HepG2 (cell line): Measurements from ENCODE around the gene MPO. TPM values are rescaled to one million over a fixed set of nuclear protein-coding genes. Genes with fewer than 3 reads are reported as not detected.

ENCODE experiments used
- ATAC-seq: fragments of 200-7000 bp; cut with Tn5 transposase; 3 replicates; pipeline ENCODE4 v1.9.1; 2020; ENCODE audit warnings: mild to moderate bottlenecking, moderate library complexity
- BruUV-seq: library from RNA; stranded (reverse); fragments of 400-500 nt; replicated peaks from 2 replicates; lab custom pipeline; 2021; lab: Mats Ljungman, UMichigan
- CTCF ChIA-PET: fragments of 300-600 bp; formaldehyde crosslinking; extraction: SDS; loops from one replicate; lab custom pipeline; 2021; ENCODE audit warnings: low total read pairs, inconsistent platforms, low intra/inter-chr PET ratio; lab: Yijun Ruan, JAX
- POLR2A ChIA-PET: fragments of 350-600 bp; sonication (Branson Sonifier 250); formaldehyde crosslinking; loops from one replicate; lab custom pipeline; 2020; ENCODE audit warnings: antibody characterized with exemption, inconsistent platforms; lab: Yijun Ruan, JAX
- DNase-seq: peaks from one replicate; pipeline ENCODE4 v3.0.0-alpha.2; 2015; ENCODE audit warnings: low spot score
- FAIRE-seq: peaks from 3 replicates; lab custom pipeline; 2011; peaks lifted over from hg19 to GRCh38; lab: Jason Lieb, UNC
- H2AFZ ChIP-seq: one replicate; pipeline ENCODE4 v1.6.1; 2011; ENCODE audit warnings: low read length, inconsistent platforms
- H3K27ac ChIP-seq: fragments of 300-600 bp; 3 replicates; pipeline ENCODE4 v1.8.0; 2011; ENCODE audit warnings: mixed run types, mild to moderate bottlenecking, mixed read lengths, low read length, inconsistent platforms; ENCODE audit not compliant: insufficient read depth; ENCODE audit errors: extremely low read length
- H3K27me3 ChIP-seq, 2 experiments: fragments of 200-600 bp in 1 of 2; 2 replicates in 1 of 2; 3 replicates in 1 of 2; pipeline versions ENCODE4 v1.6.0 to v1.8.0; 2011; ENCODE audit warnings: low read length in 2 of 2, mild to moderate bottlenecking in 2 of 2, moderate library complexity in 2 of 2, inconsistent platforms in 1 of 2; ENCODE audit not compliant: insufficient read depth in 2 of 2, control insufficient read depth in 1 of 2
- H3K36me3 ChIP-seq, 2 experiments: fragments of 200-600 bp in 1 of 2; replicated peaks in 1 of 2; 2 replicates in 1 of 2; 3 replicates in 1 of 2; pipeline versions ENCODE4 v1.5.1 to v1.8.0; 2011; ENCODE audit warnings: low read length in 2 of 2, inconsistent platforms in 1 of 2; ENCODE audit not compliant: insufficient read depth in 2 of 2, control insufficient read depth in 1 of 2
- H3K4me1 ChIP-seq: 2 replicates; pipeline ENCODE4 v1.5.1; 2012; ENCODE audit warnings: low read length, inconsistent platforms; ENCODE audit not compliant: insufficient read depth
- H3K4me2 ChIP-seq: 2 replicates; pipeline ENCODE4 v1.6.0; 2011; ENCODE audit warnings: low read depth, low read length, inconsistent platforms
- H3K4me3 ChIP-seq, 3 experiments: fragments of 200-600 bp in 1 of 3; sonication (generic), shearing (Covaris generic) in 1 of 3; replicated peaks in 1 of 3; 2 replicates each; pipeline ENCODE4 v1.5.1; 2011 to 2016; ENCODE audit warnings: low read length in 3 of 3, inconsistent platforms in 2 of 3, low read depth in 2 of 3, mild to moderate bottlenecking in 2 of 3, control low read depth in 1 of 3, mixed read lengths in 1 of 3; ENCODE audit not compliant: insufficient read depth in 1 of 3
- H3K79me2 ChIP-seq: one replicate; pipeline ENCODE4 v1.6.1; 2011; ENCODE audit warnings: low read length, inconsistent platforms; ENCODE audit not compliant: insufficient read depth
- H3K9ac ChIP-seq: 2 replicates; pipeline ENCODE4 v1.6.0; 2011; ENCODE audit warnings: mild to moderate bottlenecking, low read depth, low read length, inconsistent platforms; ENCODE audit not compliant: insufficient read depth
- H3K9me3 ChIP-seq: 2 replicates; pipeline ENCODE4 v1.5.1; 2012; ENCODE audit warnings: mild to moderate bottlenecking, low read length
- H4K20me1 ChIP-seq: 2 replicates; pipeline ENCODE4 v1.6.0; 2011; ENCODE audit warnings: inconsistent platforms, mild to moderate bottlenecking, low read length, moderate library complexity; ENCODE audit not compliant: insufficient read depth
- ETV5 ChIP-seq: IDR thresholded peaks from 2 replicates; pipeline ENCODE4 v1.6.1; 2018; ENCODE audit warnings: missing biosample characterization, missing genetic modification reagents, inconsistent platforms, borderline replicate concordance
- ISX ChIP-seq: sonication (generic); formaldehyde crosslinking; conservative IDR thresholded peaks from 2 replicates; pipeline ENCODE4 v1.5.0; 2020; ENCODE audit warnings: missing genetic modification reagents
- RXRA ChIP-seq: sonication (generic); formaldehyde crosslinking; IDR thresholded peaks from 2 replicates; pipeline ENCODE4 v1.5.1; 2020; ENCODE audit warnings: missing genetic modification reagents
- TFE3 ChIP-seq: IDR thresholded peaks from 2 replicates; pipeline ENCODE4 v1.6.1; 2016
- ZNF563 ChIP-seq: sonication (generic); formaldehyde crosslinking; IDR thresholded peaks from 2 replicates; pipeline ENCODE4 v1.8.0; 2022; ENCODE audit warnings: mild to moderate bottlenecking, moderate library complexity, missing genetic modification reagents
- ZNF646 ChIP-seq: sonication (generic); formaldehyde crosslinking; IDR thresholded peaks from 2 replicates; pipeline ENCODE4 v1.9.0; 2021; ENCODE audit warnings: mild to moderate bottlenecking, missing genetic modification reagents
- ZNF687 ChIP-seq: sonication (generic); formaldehyde crosslinking; IDR thresholded peaks from 2 replicates; pipeline ENCODE4 v1.5.1; 2020; ENCODE audit warnings: mild to moderate bottlenecking, missing genetic modification reagents, moderate library complexity
- ZNF746 ChIP-seq: sonication (generic); formaldehyde crosslinking; IDR thresholded peaks from 2 replicates; pipeline ENCODE4 v1.8.0; 2022; ENCODE audit warnings: mild to moderate bottlenecking, missing genetic modification reagents
- WGBS: methylation state at CpG from one replicate; pipeline ENCODE4 v1.1.6; 2017; ENCODE audit warnings: low lambda C conversion rate; 5-methylcytosine and 5-hydroxymethylcytosine counted together
- in situ Hi-C: cut with HindIII; loops from 2 replicates; pipeline ENCODE4 v1.10.0; 2017; ENCODE audit warnings: low pct_unique_long_range_greater_than_20kb; ENCODE audit not compliant: extremely low pct_ligation_motif_present
- intact Hi-C: fragments of 100-400 bp; cut with micrococcal nuclease; formaldehyde crosslinking; loops from one replicate; pipeline ENCODE4 v1.10.0; 2022; ENCODE audit not compliant: unreplicated experiment
- polyA plus RNA-seq, 8 experiments: library from polyadenylated mRNA; depleted of rRNA in 3 of 8; stranded (reverse) in 7 of 8; unstranded in 1 of 8; fragments of >200 nt; fragmentation: Illumina TruSeq in 4 of 8; extraction: Trizol in 4 of 8; gene quantifications; 2 replicates each; pipeline versions ENCODE4 v1.2.1 to v1.2.3, GENCODE V29; 2011 to 2016; ENCODE audit warnings: low read depth in 4 of 8, missing spikeins in 1 of 8, mixed read lengths in 1 of 8; ENCODE audit not compliant: insufficient read depth in 1 of 8
- total RNA-seq, 5 experiments: library from RNA; depleted of rRNA; stranded (reverse); fragments of >200 nt; fragmentation: Illumina TruSeq; extraction: Trizol; gene quantifications; 2 replicates each; pipeline ENCODE4 v1.2.3, GENCODE V29; 2016; ENCODE audit warnings: low read depth in 1 of 5

Gene MPO
- total and polyA plus RNA-seq, 2 of the 13 experiments (the other 11 are each of a cell fraction or from before 2014, with no cell fraction given) = not detected

- no peak overlapping the region for H3K9ac ChIP-seq
- no peak for FAIRE-seq
Measured at GRCh38 chr17:58283674-58284612, 3.2 kb upstream of the MPO start.

More at GRCh38 chr17:58283674-58284612, 3.2 kb upstream of the MPO start:
- peak overlapping the region; percentile 19; the same call in 1 of the 2 replicates for H3K4me2 ChIP-seq
- H4K20me1 ChIP-seq = no peaks in the 10 kb centered on the region
- ChIA-PET CTCF (no interaction called here), POLR2A (no interaction called here)
- H3K27me3 ChIP-seq = peaks cover 10 to 46% of the 10 kb centered on the region in 2 experiments; a peak in 4 of 5 replicates
- no peak for DNase-seq
- H3K9me3 ChIP-seq = no peaks in the 10 kb centered on the region
- intact Hi-C loops = no loop called here
- peaks cover 10% of the 10 kb centered on the region for H3K4me1 ChIP-seq
- H3K36me3 ChIP-seq = no peaks in the 10 kb centered on the region
- H3K27ac ChIP-seq = no peak overlapping the region
- H3K4me3 ChIP-seq = no peak overlapping the region
- 0 out of 2 replicates have a peak, but pooled peaks have one; percentile 28 for TF ChIP-seq TFE3 (CRISPR knock-in tag)
- no peak for TF ChIP-seq ZNF646 (CRISPR knock-in tag)
- no peak for TF ChIP-seq RXRA
- peak; percentile 29; the same call in 1 of the 2 replicates for TF ChIP-seq ZNF687 (CRISPR knock-in tag)
- no peak for TF ChIP-seq ISX (CRISPR knock-in tag)
- no peak for TF ChIP-seq ZNF563 (CRISPR knock-in tag)
- peak; percentile 60; the same call in 1 of the 2 replicates for TF ChIP-seq ETV5
- TF ChIP-seq ZNF746 (CRISPR knock-in tag) = no peak
- no TSS peak for BruUV-seq
- peak; percentile 65 for ATAC-seq
- no peaks in the 10 kb centered on the region for H3K79me2 ChIP-seq
- in situ Hi-C loops = no loop called here
- WGBS = 11% methylated on average over 11 of the region's 12 CpGs
- no peak overlapping the region for H2AFZ ChIP-seq
